ENCODE data around the gene RAD51B. TPM values are rescaled to one million over a fixed set of nuclear protein-coding genes. Genes with fewer than 3 reads are reported as not detected.

RAD51B gene
- total and polyA plus RNA-seq, 2 of the 13 experiments (the other 11 are each of a cell fraction or from before 2014, with no cell fraction given), result 7.0 to 9.5 TPM

DNA sequence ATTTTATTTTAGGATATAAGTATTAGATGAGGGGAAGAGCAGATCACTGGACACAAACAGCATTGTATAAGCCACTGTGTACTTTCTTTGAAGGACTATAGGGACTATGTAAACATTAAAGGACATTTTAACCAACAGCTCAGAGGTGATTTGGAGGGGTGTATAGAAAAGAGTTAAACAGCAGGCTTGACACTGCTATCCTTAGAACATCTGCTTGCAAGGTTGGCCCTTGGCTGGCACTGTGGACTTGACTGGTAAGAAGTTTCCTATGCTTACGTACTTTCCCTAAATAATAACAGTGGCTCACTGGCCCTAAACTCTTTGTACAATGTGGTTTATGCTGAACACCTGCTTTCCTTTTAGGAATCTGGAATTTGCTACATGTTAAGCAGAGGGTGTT, 31.9 kb upstream of the RAD51B start:
- Histone ChIP-seq H3K4me2 (ENCODE audit: low read depth, low read length) (no peak overlapping the region), H2AFZ (ENCODE audit: low read length) (no peak overlapping the region), H3K79me2 (ENCODE audit: insufficient read depth, low read length) (no peaks in the 10 kb centered on the region), H3K27me3 (ENCODE audit: control insufficient read depth in 1 of 2, insufficient read depth in 2 of 2, low read length in 2 of 2) (no peaks in the 10 kb centered on the region), H3K36me3 (replicated peaks in 1 of 2; ENCODE audit: control insufficient read depth in 1 of 2, insufficient read depth in 2 of 2, low read length in 2 of 2) (peaks cover 22 to 57% of the 10 kb centered on the region in 2 experiments), H4K20me1 (ENCODE audit: insufficient read depth, low read length) (no peaks in the 10 kb centered on the region), H3K4me3 (replicated peaks in 1 of 3; ENCODE audit: insufficient read depth in 1 of 3, low read depth in 2 of 3, low read length in 3 of 3) (no peak overlapping the region), H3K9me3 (ENCODE audit: low read length) (no peaks in the 10 kb centered on the region), H3K9ac (ENCODE audit: insufficient read depth, low read depth, low read length) (no peak overlapping the region), H3K4me1 (ENCODE audit: insufficient read depth, low read length) (peaks cover 26% of the 10 kb centered on the region), H3K27ac (ENCODE audit: extremely low read length, insufficient read depth, low read length) (no peak overlapping the region)
- ATAC-seq, result peak; percentile 58
- no peak for FAIRE-seq
- DNase-seq (ENCODE audit: low spot score), result no peak
- ChIA-PET POLR2A (no interaction called here), CTCF (ENCODE audit: low intra/inter-chr PET ratio, low total read pairs) (no interaction called here)
- intact Hi-C loops (cut with micrococcal nuclease; ENCODE audit: unreplicated experiment) (no loop called here), in situ Hi-C loops (cut with HindIII; ENCODE audit: extremely low pct_ligation_motif_present, low pct_unique_long_range_greater_than_20kb) (no loop called here)
- no peak for TF ChIP-seq CREB1 (IDR thresholded peaks at IDR 0.05)
- no peak for TF ChIP-seq CREB1 (CRISPR knock-in tag; IDR thresholded peaks at IDR 0.05)
- 0 out of 2 replicates have a peak, but pooled peaks have one; percentile 10 for TF ChIP-seq SOX5 (CRISPR knock-in tag; IDR thresholded peaks at IDR 0.05; ENCODE audit: borderline replicate concordance)
- 0 out of 2 replicates have a peak, but pooled peaks have one; percentile 33 for TF ChIP-seq FOXA3 (CRISPR knock-in tag; IDR thresholded peaks at IDR 0.05)
- TF ChIP-seq ZNF652 (CRISPR knock-in tag; IDR thresholded peaks at IDR 0.05; ENCODE audit: borderline replicate concordance, low read depth), result peak; percentile 77; the same call in 1 of the 2 replicates
- TF ChIP-seq ZBTB20 (CRISPR knock-in tag; IDR thresholded peaks at IDR 0.05; ENCODE audit: borderline replicate concordance, low read depth), result peak; percentile 32; the same call in 1 of the 2 replicates
- TF ChIP-seq ZNF607 (CRISPR knock-in tag; IDR thresholded peaks at IDR 0.05; ENCODE audit: borderline replicate concordance), result no peak
- no TSS peak for BruUV-seq (replicated peaks)
- 88% methylated on average over 1 of the region's 1 CpG for WGBS (ENCODE audit: low lambda C conversion rate)

DNA sequence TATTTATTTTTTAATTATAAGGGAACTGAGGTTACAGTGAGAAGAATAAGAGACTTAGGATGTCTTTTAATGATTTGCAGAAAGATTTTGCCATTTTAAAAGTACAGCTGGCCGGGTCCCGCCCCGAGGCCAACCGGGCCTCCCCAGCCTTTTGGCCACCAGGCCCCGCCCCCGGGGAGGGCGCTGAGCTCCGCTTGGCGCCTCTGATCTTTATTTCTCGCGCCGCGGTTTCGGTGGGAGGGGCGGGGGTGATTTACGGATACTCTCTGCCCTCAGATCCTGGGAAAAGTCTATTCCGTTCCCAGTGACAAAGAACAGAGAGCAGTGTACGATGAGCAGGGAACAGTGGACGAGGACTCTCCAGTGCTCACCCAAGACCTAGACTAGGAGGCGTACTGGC, 20.8 kb upstream of the RAD51B start:
- no peak for FAIRE-seq

More for the DNA sequence above, 20.8 kb upstream of the RAD51B start:
- Histone ChIP-seq H3K4me3 (replicated peaks in 1 of 3; ENCODE audit: insufficient read depth in 1 of 3, low read depth in 2 of 3, low read length in 3 of 3) (no peak overlapping the region), H3K79me2 (ENCODE audit: insufficient read depth, low read length) (no peaks in the 10 kb centered on the region), H3K27ac (ENCODE audit: extremely low read length, insufficient read depth, low read length) (no peak overlapping the region), H4K20me1 (ENCODE audit: insufficient read depth, low read length) (no peaks in the 10 kb centered on the region), H3K4me1 (ENCODE audit: insufficient read depth, low read length) (no peaks in the 10 kb centered on the region), H2AFZ (ENCODE audit: low read length) (no peak overlapping the region), H3K27me3 (ENCODE audit: control insufficient read depth in 1 of 2, insufficient read depth in 2 of 2, low read length in 2 of 2) (no peaks in the 10 kb centered on the region), H3K4me2 (ENCODE audit: low read depth, low read length) (no peak overlapping the region), H3K9ac (ENCODE audit: insufficient read depth, low read depth, low read length) (no peak overlapping the region), H3K9me3 (ENCODE audit: low read length) (no peaks in the 10 kb centered on the region), H3K36me3 (replicated peaks in 1 of 2; ENCODE audit: control insufficient read depth in 1 of 2, insufficient read depth in 2 of 2, low read length in 2 of 2) (peaks cover 30 to 69% of the 10 kb centered on the region in 2 experiments)
- ChIA-PET POLR2A (no interaction called here), CTCF (ENCODE audit: low intra/inter-chr PET ratio, low total read pairs) (no interaction called here)
- WGBS (ENCODE audit: low lambda C conversion rate), result 91% methylated on average over 20 of the region's 20 CpGs
- intact Hi-C loops (cut with micrococcal nuclease; ENCODE audit: unreplicated experiment) (no loop called here), in situ Hi-C loops (cut with HindIII; ENCODE audit: extremely low pct_ligation_motif_present, low pct_unique_long_range_greater_than_20kb) (no loop called here)
- no peak for DNase-seq (ENCODE audit: low spot score)
- no peak for TF ChIP-seq GABPB1 (CRISPR knock-in tag; IDR thresholded peaks at IDR 0.05)
- TF ChIP-seq, protein P1, sequence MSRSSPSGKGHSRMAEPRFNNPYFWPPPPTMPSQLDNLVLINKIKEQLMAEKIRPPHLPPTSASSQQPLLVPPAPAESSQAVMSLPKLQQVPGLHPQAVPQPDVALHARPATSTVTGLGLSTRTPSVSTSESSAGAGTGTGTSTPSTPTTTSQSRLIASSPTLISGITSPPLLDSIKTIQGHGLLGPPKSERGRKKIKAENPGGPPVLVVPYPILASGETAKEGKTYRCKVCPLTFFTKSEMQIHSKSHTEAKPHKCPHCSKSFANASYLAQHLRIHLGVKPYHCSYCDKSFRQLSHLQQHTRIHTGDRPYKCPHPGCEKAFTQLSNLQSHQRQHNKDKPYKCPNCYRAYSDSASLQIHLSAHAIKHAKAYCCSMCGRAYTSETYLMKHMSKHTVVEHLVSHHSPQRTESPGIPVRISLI (CRISPR knock-in tag; IDR thresholded peaks at IDR 0.05; ENCODE audit: borderline replicate concordance), result no peak
- no peak for TF ChIP-seq CREM (IDR thresholded peaks at IDR 0.05)
- no peak for TF ChIP-seq CREM (CRISPR knock-in tag; IDR thresholded peaks at IDR 0.05)
- TF ChIP-seq SYNCRIP (IDR thresholded peaks at IDR 0.05; ENCODE audit: insufficient read depth, low read depth, low read length), result no peak
- no peak for TF ChIP-seq ZNF607 (CRISPR knock-in tag; IDR thresholded peaks at IDR 0.05; ENCODE audit: borderline replicate concordance)
- no peak for TF ChIP-seq ZNF569 (CRISPR knock-in tag; IDR thresholded peaks at IDR 0.05; ENCODE audit: borderline replicate concordance)
- no peak for TF ChIP-seq RXRA (CRISPR knock-in tag; IDR thresholded peaks at IDR 0.05)
- no peak for TF ChIP-seq FOXJ3 (CRISPR knock-in tag; IDR thresholded peaks at IDR 0.05; ENCODE audit: borderline replicate concordance)
- TF ChIP-seq ZNF570 (CRISPR knock-in tag; IDR thresholded peaks at IDR 0.05; ENCODE audit: borderline replicate concordance), result no peak
- TF ChIP-seq, protein P2, sequence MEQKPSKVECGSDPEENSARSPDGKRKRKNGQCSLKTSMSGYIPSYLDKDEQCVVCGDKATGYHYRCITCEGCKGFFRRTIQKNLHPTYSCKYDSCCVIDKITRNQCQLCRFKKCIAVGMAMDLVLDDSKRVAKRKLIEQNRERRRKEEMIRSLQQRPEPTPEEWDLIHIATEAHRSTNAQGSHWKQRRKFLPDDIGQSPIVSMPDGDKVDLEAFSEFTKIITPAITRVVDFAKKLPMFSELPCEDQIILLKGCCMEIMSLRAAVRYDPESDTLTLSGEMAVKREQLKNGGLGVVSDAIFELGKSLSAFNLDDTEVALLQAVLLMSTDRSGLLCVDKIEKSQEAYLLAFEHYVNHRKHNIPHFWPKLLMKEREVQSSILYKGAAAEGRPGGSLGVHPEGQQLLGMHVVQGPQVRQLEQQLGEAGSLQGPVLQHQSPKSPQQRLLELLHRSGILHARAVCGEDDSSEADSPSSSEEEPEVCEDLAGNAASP (CRISPR knock-in tag; IDR thresholded peaks at IDR 0.05; ENCODE audit: borderline replicate concordance), result no peak
- TF ChIP-seq ELF3 (CRISPR knock-in tag; IDR thresholded peaks at IDR 0.05), result no peak
- BruUV-seq (replicated peaks), result no TSS peak
- no peak for ATAC-seq

All from HepG2 (cell line).